Astrocyte of the cerebellum (primary cell): Measurements from ENCODE around the gene OVAAL.

ENCODE experiments used
- DNase-seq: peaks from one replicate; pipeline ENCODE4 v3.0.0-alpha.2; 2011; ENCODE audit warnings: low read depth
- H3K4me3 ChIP-seq: 2 replicates; pipeline ENCODE4 v1.5.1; 2011; ENCODE audit warnings: mild to moderate bottlenecking, low read depth, low read length, moderate library complexity
- in situ Hi-C: cut with HindIII; loops from 2 replicates; pipeline ENCODE4 v1.10.0; 2017; ENCODE audit warnings: low sequenced_read_pairs
- TF ChIP-seq, protein P1 (sequence below): IDR thresholded peaks from 2 replicates; pipeline ENCODE4 v1.5.1; 2012; ENCODE audit warnings: low read length, low read depth, moderate library complexity, mild to moderate bottlenecking; ENCODE audit errors: missing control alignments

The OVAAL gene

DNA sequence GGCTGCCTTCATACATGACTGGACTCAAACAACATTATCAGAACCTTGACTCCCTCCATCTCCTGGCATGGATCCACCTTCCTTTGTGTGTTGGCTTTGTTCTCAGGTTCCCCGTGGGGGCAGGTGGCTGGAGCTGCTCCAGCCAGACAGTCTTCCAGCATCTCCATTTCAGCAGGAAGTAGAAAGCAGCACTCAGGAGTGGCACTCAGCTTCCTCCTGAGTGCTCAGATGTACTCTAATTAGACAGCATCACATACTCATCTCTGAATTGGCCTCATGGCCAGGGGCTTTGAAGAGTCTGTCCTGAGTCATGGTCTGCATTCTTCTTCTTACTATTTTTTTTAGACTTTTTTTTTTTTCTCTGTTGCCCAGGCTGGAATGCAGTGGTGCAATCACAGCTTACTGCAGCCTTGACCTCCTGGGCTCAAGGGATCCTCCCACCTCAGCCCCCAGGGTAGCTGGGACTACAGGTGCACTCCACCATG lies 27.9 kb downstream of the OVAAL start:
- in situ Hi-C loops = no loop called here
- TF ChIP-seq, protein P1, sequence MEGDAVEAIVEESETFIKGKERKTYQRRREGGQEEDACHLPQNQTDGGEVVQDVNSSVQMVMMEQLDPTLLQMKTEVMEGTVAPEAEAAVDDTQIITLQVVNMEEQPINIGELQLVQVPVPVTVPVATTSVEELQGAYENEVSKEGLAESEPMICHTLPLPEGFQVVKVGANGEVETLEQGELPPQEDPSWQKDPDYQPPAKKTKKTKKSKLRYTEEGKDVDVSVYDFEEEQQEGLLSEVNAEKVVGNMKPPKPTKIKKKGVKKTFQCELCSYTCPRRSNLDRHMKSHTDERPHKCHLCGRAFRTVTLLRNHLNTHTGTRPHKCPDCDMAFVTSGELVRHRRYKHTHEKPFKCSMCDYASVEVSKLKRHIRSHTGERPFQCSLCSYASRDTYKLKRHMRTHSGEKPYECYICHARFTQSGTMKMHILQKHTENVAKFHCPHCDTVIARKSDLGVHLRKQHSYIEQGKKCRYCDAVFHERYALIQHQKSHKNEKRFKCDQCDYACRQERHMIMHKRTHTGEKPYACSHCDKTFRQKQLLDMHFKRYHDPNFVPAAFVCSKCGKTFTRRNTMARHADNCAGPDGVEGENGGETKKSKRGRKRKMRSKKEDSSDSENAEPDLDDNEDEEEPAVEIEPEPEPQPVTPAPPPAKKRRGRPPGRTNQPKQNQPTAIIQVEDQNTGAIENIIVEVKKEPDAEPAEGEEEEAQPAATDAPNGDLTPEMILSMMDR = no peak
- DNase-seq = peak; percentile 24
- no peak overlapping the region for H3K4me3 ChIP-seq

DNA sequence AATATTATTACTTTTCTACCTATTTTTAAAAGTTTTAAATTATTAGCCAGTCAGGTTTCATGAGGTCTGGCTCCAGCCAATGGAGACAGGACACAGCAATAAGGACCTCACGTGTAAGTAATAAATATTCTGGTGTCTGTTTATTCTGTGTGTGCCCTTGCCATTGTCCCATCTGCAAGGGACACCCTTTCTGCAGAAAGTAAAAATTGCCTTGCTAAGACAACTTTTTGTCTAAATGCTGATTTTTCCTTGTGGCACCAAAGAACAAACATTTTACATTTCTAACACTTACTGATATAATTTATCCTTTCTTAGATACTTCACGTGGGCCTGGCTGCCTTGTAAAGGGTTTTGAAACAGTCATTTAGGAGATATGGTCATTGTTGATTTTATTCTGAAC lies 29.4 kb downstream of the OVAAL start:
- in situ Hi-C loops = no loop called here
- H3K4me3 ChIP-seq = no peak overlapping the region
- DNase-seq = no peak
- TF ChIP-seq, protein P1 = no peak

DNA sequence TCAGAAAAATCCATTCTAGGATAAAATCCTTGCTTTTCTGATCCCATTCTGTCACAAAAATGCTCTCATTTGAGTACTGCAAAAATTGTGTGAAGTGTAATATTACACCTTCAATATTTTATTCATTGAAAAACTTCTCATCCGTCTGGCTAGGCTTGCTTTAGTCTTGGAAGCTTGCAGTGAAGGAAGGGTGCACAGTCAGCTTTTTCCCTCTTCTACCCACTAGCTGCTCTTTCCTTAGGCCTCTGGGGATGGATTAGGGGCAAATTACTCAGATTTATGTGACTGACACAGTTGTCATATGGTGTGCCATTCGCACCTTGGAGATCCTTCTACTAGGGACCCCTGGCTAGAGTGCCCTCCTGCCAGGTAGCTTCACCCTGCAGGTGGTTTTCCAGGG lies 32.1 kb downstream of the OVAAL start:
- H3K4me3 ChIP-seq = no peak overlapping the region
- in situ Hi-C loops = no loop called here
- TF ChIP-seq, protein P1 = no peak
- DNase-seq = no peak

DNA sequence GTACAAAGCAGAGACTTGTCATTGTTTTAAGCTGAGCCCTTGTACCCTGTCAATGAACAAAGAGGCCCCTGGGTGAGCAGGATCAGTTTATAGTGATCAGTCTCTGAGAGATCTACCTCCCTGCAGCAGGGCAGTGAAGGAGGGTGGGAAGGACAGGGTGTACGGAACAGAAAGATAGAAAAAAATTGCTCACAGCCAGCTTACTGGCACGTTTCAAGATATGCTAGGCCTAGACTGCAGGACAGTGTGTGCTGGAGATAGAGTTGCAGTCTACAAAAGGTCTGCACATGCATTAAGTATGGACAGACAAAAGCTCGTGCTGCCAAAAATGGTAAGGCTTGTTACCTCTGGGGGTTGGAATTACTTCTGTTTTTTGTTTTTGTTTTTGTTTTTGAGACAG lies 34.6 kb downstream of the OVAAL start:
- TF ChIP-seq, protein P1 = no peak
- H3K4me3 ChIP-seq = no peak overlapping the region
- no peak for DNase-seq
- in situ Hi-C loops = no loop called here

DNA sequence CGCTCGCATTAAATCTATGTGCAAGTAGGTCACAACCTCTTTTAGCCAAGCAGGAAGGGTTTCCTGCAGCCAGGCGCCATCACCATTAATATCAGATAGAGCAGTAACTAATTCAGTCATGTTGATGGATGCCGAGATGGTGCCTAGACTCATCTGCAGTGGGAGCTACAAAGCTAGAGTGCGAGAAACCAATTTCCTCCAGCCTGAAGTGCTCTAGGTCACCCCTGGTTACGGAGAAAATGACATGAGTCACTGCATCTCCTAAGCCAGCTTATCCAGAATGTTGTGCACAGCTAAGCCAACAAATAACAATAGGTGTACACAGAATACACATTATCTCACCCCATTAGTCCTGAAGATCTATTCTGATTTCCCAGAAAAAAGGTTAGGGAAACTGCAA lies 36.0 kb downstream of the OVAAL start:
- TF ChIP-seq, protein P1 = no peak
- in situ Hi-C loops = no loop called here
- no peak overlapping the region for H3K4me3 ChIP-seq
- no peak for DNase-seq

DNA sequence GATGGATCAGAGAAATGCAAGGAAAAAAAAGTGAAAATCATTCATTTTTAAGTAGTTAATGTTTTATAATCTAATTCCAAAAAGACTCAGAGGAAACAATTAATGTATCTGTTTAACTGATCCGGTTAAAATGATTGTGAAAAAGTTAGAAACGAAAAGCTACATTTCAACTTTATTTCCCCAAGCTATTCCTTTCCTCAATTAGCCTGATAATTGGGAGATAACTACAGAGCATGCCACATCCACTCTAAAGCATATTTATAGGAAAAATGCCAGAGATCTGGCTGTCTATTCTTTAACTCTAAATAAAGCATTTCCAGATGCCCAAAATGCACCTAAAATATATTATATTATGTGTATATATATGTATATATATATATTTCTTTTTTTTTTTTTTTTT lies 37.2 kb downstream of the OVAAL start:
- TF ChIP-seq, protein P1 = no peak
- in situ Hi-C loops = no loop called here
- no peak for DNase-seq
- H3K4me3 ChIP-seq = no peak overlapping the region

DNA sequence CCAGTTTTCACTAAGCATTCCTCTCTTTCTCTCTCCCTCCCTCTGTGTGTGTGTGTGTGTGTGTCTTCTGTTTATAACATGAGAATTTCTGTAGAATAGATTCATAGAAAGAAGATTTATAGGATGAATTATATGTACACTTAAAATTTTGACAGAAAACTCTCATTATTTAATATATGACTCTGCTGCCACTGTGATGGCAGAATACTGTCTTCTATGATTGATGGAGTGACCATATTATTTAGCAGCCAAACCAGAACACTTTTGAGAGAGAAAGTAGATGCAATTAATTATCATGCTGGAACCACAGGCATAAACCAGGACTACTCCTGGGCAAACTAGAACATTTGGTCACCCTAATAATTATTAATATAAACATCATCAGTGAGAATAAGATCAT lies 38.8 kb downstream of the OVAAL start:
- no peak overlapping the region for H3K4me3 ChIP-seq
- DNase-seq = no peak
- TF ChIP-seq, protein P1 = no peak
- in situ Hi-C loops = no loop called here
